Measurements from ENCODE around the gene CELF5. TPM values are rescaled to one million over a fixed set of nuclear protein-coding genes. Genes with fewer than 3 reads are reported as not detected.
"Not testable (repeated sequence)": the region's sequence is repeated elsewhere in the genome, so short reads cannot be mapped to it uniquely, and the experiment has no call there.

Gene CELF5
- total RNA-seq, 6 experiments from 2014 or later: 0.07 to 1.6 (median 0.34) TPM

DNA sequence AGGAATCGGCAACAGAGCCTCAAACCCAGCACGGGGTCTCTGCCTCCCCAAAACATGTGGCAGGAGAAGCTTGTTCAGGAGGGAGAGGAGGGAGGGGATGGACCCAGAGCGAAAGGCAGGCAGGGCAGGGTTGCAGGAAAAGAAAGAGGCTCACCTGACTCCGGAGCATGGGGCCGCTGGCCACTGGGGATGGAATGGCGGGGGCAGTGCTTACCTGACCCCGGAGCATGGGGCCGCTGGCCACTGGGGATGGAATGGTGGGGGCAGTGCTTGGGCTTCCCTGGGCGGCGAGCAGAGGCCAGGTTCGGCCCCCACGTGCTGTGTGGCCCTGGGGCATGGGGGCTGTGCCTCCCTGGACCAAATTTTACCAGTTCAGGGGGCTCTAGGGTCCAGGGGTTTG is 13.3 kb upstream of the CELF5 start:
- intact Hi-C loops (cut with DNase I): no loop called here
- 45% methylated on average over 6 of the region's 12 CpGs for WGBS (ENCODE audit: insufficient coverage, low coverage, low lambda C conversion rate, missing lambda C conversion rate)
- no peak overlapping the region for H3K4me3 ChIP-seq
- no peaks in the 10 kb centered on the region for H3K4me1 ChIP-seq
- peaks cover 0 to 14% (median 3%) of the 10 kb centered on the region in 4 donors for H3K36me3 ChIP-seq
- H3K27me3 ChIP-seq: no peaks in the 10 kb centered on the region
- no peak overlapping the region for H3K27ac ChIP-seq
- TF ChIP-seq POLR2A (IDR thresholded peaks at IDR 0.05) (no peak), CTCF (IDR thresholded peaks at IDR 0.05) (no peak)
- no peaks in the 10 kb centered on the region for H3K9me3 ChIP-seq
- ATAC-seq: no peak
- DNase-seq: no peak

GRCh38 chr19:3213159-3213558 is 11.3 kb upstream of the CELF5 start:
- Histone ChIP-seq H3K4me1 (no peaks in the 10 kb centered on the region), H3K27ac (no peak overlapping the region), H3K4me3 (no peak overlapping the region), H3K9me3 (no peaks in the 10 kb centered on the region), H3K27me3 (no peaks in the 10 kb centered on the region), H3K36me3 (no peaks in the 10 kb centered on the region)
- TF ChIP-seq CTCF (IDR thresholded peaks at IDR 0.05) (no peak), POLR2A (IDR thresholded peaks at IDR 0.05) (no peak)
- no peak for ATAC-seq
- whole genome bisulfite sequencing (ENCODE audit: insufficient coverage, low coverage, low lambda C conversion rate, missing lambda C conversion rate): 91% methylated on average over 3 of the region's 7 CpGs
- DNase-seq: no peak
- intact Hi-C loops (cut with DNase I): no loop called here

DNA sequence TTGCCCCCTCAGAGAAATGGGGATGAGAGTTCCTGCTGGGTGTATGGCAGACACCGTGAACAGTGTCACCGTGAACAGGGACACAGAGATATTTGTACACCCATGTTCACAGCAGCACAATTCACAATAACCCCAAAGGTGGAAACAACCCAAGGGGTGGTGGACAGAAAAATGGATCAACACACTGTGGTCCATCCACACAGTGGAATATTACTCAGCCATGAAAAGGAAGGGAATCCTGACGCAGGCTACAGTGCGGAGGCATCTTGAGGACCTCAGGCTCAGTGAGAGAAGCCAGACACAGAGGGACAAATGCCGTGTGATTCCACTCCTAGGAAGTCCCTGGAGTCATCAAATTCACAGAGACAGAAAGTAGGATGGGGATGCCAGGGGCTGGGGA is 7.6 kb upstream of the CELF5 start:
- Histone ChIP-seq H3K9me3 (no peaks in the 10 kb centered on the region), H3K27me3 (no peaks in the 10 kb centered on the region), H3K36me3 (no peaks in the 10 kb centered on the region), H3K27ac (no peak overlapping the region), H3K4me3 (no peak overlapping the region), H3K4me1 (no peaks in the 10 kb centered on the region)
- no peak for DNase-seq
- 86% methylated on average over 1 of the region's 5 CpGs for WGBS (ENCODE audit: insufficient coverage, low coverage, low lambda C conversion rate, missing lambda C conversion rate)
- TF ChIP-seq POLR2A (IDR thresholded peaks at IDR 0.05) (no peak), CTCF (IDR thresholded peaks at IDR 0.05) (no peak)
- ATAC-seq: no peak
- intact Hi-C loops (cut with DNase I): no loop called here

DNA sequence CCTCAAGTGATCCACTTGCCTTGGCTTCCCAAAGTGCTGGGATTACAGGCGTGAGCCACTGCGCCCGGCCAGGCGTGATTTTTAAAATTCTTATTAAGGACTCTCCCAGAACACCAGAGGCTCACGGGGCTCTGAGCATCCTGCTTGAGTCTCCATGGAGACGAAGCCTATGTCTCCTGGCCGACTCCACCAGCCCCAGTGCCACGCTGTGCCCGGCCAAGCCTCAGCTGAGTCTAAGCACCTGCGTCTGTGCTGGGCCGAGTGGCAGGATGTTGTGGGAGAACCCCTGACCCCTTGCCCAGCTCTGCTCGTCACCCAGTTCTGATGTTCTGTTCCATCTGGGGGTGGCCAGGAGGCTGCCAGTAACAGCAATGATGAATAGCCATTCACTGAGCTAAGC is 3.9 kb upstream of the CELF5 start:
- H3K4me1 ChIP-seq: no peaks in the 10 kb centered on the region
- no peaks in the 10 kb centered on the region for H3K36me3 ChIP-seq
- H3K27ac ChIP-seq: no peak overlapping the region
- WGBS (ENCODE audit: insufficient coverage, low coverage, low lambda C conversion rate, missing lambda C conversion rate): 0% methylated on average over 1 of the region's 12 CpGs
- H3K9me3 ChIP-seq: no peaks in the 10 kb centered on the region
- no peak for DNase-seq
- no peak for TF ChIP-seq POLR2A (IDR thresholded peaks at IDR 0.05)
- TF ChIP-seq CTCF (IDR thresholded peaks at IDR 0.05): no peak
- intact Hi-C loops (cut with DNase I): no loop called here
- peaks cover 0 to 14% of the 10 kb centered on the region in 2 donors for H3K27me3 ChIP-seq
- peak in 1 of 4 donors; percentile 29 for ATAC-seq
- no peak overlapping the region for H3K4me3 ChIP-seq

GRCh38 chr19:3221576-3221975 is 2.9 kb upstream of the CELF5 start:
- 80% methylated on average over 1 of the region's 5 CpGs for WGBS (ENCODE audit: insufficient coverage, low coverage, low lambda C conversion rate, missing lambda C conversion rate)
- H3K4me1 ChIP-seq; intact Hi-C loops (cut with DNase I); DNase-seq; H3K9me3 ChIP-seq; H3K4me3 ChIP-seq; ATAC-seq; H3K36me3 ChIP-seq; H3K27ac ChIP-seq: not testable (repeated sequence)
- peaks cover 0 to 14% of the 10 kb centered on the region in 2 donors for H3K27me3 ChIP-seq

Data from right lobe of liver (tissue), 6 donors.